HepG2 (cell line): ENCODE results near the gene TCFL5. TPM values are rescaled to one million over a fixed set of nuclear protein-coding genes. Genes with fewer than 3 reads are reported as not detected.

Experiments used
- ARHGAP35 ChIP-seq: sonication (generic); formaldehyde crosslinking; IDR thresholded peaks from 2 replicates; pipeline ENCODE4 v1.9.0; 2022; ENCODE audit warnings: mild to moderate bottlenecking, inconsistent platforms, moderate library complexity, missing genetic modification reagents, borderline replicate concordance
- BHLHE40 ChIP-seq: IDR thresholded peaks from 2 replicates; pipeline ENCODE4 v1.6.1; 2011; ENCODE audit warnings: low read length, improper control_type of control experiment
- FLYWCH1 ChIP-seq: sonication (generic); formaldehyde crosslinking; IDR thresholded peaks from 2 replicates; pipeline ENCODE4 v1.8.1; 2023; ENCODE audit warnings: mild to moderate bottlenecking, missing genetic modification reagents
- FOXM1 ChIP-seq: sonication (generic); formaldehyde crosslinking; IDR thresholded peaks from 2 replicates; pipeline ENCODE4 v1.5.0; 2020; ENCODE audit warnings: missing genetic modification reagents
- FOXO1 ChIP-seq: sonication (generic); formaldehyde crosslinking; IDR thresholded peaks from 2 replicates; pipeline ENCODE4 v1.4.0; 2020; ENCODE audit warnings: missing genetic modification reagents
- GFI1 ChIP-seq: sonication (generic); formaldehyde crosslinking; IDR thresholded peaks from 2 replicates; pipeline ENCODE4 v1.5.0; 2020; ENCODE audit warnings: missing genetic modification reagents, mild to moderate bottlenecking, borderline replicate concordance
- KLF11 ChIP-seq: IDR thresholded peaks from 2 replicates; pipeline ENCODE4 v1.6.1; 2016; ENCODE audit warnings: missing compliant biosample characterization
- MED8 ChIP-seq: sonication (generic); formaldehyde crosslinking; IDR thresholded peaks from 2 replicates; pipeline ENCODE4 v1.8.1; 2023; ENCODE audit warnings: mild to moderate bottlenecking, missing genetic modification reagents; ENCODE audit not compliant: insufficient replicate concordance
- MXI1 ChIP-seq: IDR thresholded peaks from 3 replicates; pipeline ENCODE4 v1.6.1; 2012; ENCODE audit warnings: low read depth, low read length, inconsistent platforms, borderline replicate concordance
- ZNF263 ChIP-seq: sonication (generic); formaldehyde crosslinking; IDR thresholded peaks from 2 replicates; pipeline ENCODE4 v1.4.0; 2020; ENCODE audit warnings: missing genetic modification reagents
- ZNF282 ChIP-seq: fragments of 450-650 bp; IDR thresholded peaks from 2 replicates; pipeline ENCODE4 v1.6.1; 2018; ENCODE audit not compliant: partially characterized antibody
- ZNF407 ChIP-seq: sonication (generic); formaldehyde crosslinking; IDR thresholded peaks from one replicate; pipeline ENCODE4 v1.5.1; 2020; ENCODE audit warnings: mild to moderate bottlenecking, missing genetic modification reagents; ENCODE audit errors: not compliant biosample characterization
- ZNF549 ChIP-seq: sonication (generic); formaldehyde crosslinking; IDR thresholded peaks from 2 replicates; pipeline ENCODE4 v1.5.0; 2020; ENCODE audit warnings: missing genetic modification reagents
- ZNF878 ChIP-seq: sonication (generic); formaldehyde crosslinking; IDR thresholded peaks from 2 replicates; pipeline ENCODE4 v1.8.1; 2023; ENCODE audit warnings: mild to moderate bottlenecking, missing genetic modification reagents, moderate library complexity
- polyA plus RNA-seq, 8 experiments: library from polyadenylated mRNA; depleted of rRNA in 3 of 8; stranded (reverse) in 7 of 8; unstranded in 1 of 8; fragments of >200 nt; fragmentation: Illumina TruSeq in 4 of 8; extraction: Trizol in 4 of 8; gene quantifications; 2 replicates each; pipeline versions ENCODE4 v1.2.1 to v1.2.3, GENCODE V29; 2011 to 2016; ENCODE audit warnings: low read depth in 4 of 8, missing spikeins in 1 of 8, mixed read lengths in 1 of 8; ENCODE audit not compliant: insufficient read depth in 1 of 8
- total RNA-seq, 5 experiments: library from RNA; depleted of rRNA; stranded (reverse); fragments of >200 nt; fragmentation: Illumina TruSeq; extraction: Trizol; gene quantifications; 2 replicates each; pipeline ENCODE4 v1.2.3, GENCODE V29; 2016; ENCODE audit warnings: low read depth in 1 of 5
- TF ChIP-seq, protein P1 (sequence below): sonication (generic); formaldehyde crosslinking; IDR thresholded peaks from 2 replicates; pipeline ENCODE4 v1.4.0; 2020; ENCODE audit warnings: missing genetic modification reagents; ENCODE audit errors: not compliant biosample characterization
- TF ChIP-seq, protein P2 (sequence below): sonication (generic); formaldehyde crosslinking; IDR thresholded peaks from 2 replicates; pipeline ENCODE4 v1.4.0; 2020; ENCODE audit warnings: missing genetic modification reagents

Gene TCFL5
- total and polyA plus RNA-seq, 2 of the 13 experiments (the other 11 are each of a cell fraction or from before 2014, with no cell fraction given), result 14.8 to 20.0 TPM

GRCh38 chr20:62815066-62815991, 46.3 kb downstream of the TCFL5 start (continued):
- no peak for TF ChIP-seq ZNF282
- no peak for TF ChIP-seq ARHGAP35 (CRISPR knock-in tag)
- TF ChIP-seq, protein P1, sequence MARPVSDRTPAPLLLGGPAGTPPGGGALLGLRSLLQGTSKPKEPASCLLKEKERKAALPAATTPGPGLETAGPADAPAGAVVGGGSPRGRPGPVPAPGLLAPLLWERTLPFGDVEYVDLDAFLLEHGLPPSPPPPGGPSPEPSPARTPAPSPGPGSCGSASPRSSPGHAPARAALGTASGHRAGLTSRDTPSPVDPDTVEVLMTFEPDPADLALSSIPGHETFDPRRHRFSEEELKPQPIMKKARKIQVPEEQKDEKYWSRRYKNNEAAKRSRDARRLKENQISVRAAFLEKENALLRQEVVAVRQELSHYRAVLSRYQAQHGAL (CRISPR knock-in tag), result no peak
- TF ChIP-seq KLF11, result peak; percentile 63
- no peak for TF ChIP-seq FOXO1 (CRISPR knock-in tag)
- no peak for TF ChIP-seq FLYWCH1 (CRISPR knock-in tag)
- TF ChIP-seq ZNF263 (CRISPR knock-in tag), result peak; percentile 80
- no peak for TF ChIP-seq MXI1
- no peak for TF ChIP-seq ZNF549
- no peak for TF ChIP-seq GFI1 (CRISPR knock-in tag)
- no peak for TF ChIP-seq ZNF878 (CRISPR knock-in tag)
- TF ChIP-seq, protein P2, sequence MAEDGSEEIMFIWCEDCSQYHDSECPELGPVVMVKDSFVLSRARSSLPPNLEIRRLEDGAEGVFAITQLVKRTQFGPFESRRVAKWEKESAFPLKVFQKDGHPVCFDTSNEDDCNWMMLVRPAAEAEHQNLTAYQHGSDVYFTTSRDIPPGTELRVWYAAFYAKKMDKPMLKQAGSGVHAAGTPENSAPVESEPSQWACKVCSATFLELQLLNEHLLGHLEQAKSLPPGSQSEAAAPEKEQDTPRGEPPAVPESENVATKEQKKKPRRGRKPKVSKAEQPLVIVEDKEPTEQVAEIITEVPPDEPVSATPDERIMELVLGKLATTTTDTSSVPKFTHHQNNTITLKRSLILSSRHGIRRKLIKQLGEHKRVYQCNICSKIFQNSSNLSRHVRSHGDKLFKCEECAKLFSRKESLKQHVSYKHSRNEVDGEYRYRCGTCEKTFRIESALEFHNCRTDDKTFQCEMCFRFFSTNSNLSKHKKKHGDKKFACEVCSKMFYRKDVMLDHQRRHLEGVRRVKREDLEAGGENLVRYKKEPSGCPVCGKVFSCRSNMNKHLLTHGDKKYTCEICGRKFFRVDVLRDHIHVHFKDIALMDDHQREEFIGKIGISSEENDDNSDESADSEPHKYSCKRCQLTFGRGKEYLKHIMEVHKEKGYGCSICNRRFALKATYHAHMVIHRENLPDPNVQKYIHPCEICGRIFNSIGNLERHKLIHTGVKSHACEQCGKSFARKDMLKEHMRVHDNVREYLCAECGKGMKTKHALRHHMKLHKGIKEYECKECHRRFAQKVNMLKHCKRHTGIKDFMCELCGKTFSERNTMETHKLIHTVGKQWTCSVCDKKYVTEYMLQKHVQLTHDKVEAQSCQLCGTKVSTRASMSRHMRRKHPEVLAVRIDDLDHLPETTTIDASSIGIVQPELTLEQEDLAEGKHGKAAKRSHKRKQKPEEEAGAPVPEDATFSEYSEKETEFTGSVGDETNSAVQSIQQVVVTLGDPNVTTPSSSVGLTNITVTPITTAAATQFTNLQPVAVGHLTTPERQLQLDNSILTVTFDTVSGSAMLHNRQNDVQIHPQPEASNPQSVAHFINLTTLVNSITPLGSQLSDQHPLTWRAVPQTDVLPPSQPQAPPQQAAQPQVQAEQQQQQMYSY (CRISPR knock-in tag), result no peak
- TF ChIP-seq BHLHE40, result no peak
- TF ChIP-seq FOXM1, result no peak
- TF ChIP-seq ZNF407 (CRISPR knock-in tag), result peak; percentile 62
- peak; percentile 8 for TF ChIP-seq MED8 (CRISPR knock-in tag)
